HL-60 (cell line): Measurements from ENCODE around the gene TMEM120B.

Experiments used
- DNase-seq, 2 experiments: peaks; one replicate each; pipeline ENCODE4 v3.0.0-alpha.2; 2010 to 2020; ENCODE audit warnings: low read depth in 1 of 2, low spot score in 1 of 2
- H3K27ac ChIP-seq: fragments of 250-450 bp; sonication (Bioruptor Pico); replicated peaks from 2 replicates; pipeline ENCODE4 v1.5.1; 2020; ENCODE audit warnings: mild to moderate bottlenecking, moderate library complexity
- H3K27me3 ChIP-seq: fragments of 250-450 bp; sonication (Bioruptor Pico); 2 replicates; pipeline ENCODE4 v1.5.1; 2021; ENCODE audit warnings: mild to moderate bottlenecking, moderate library complexity; ENCODE audit not compliant: insufficient read depth, poor library complexity, severe bottlenecking
- H3K4me3 ChIP-seq: replicated peaks from 2 replicates; pipeline ENCODE4 v1.5.1; 2011; ENCODE audit warnings: mild to moderate bottlenecking, control low read depth, low read length; ENCODE audit not compliant: insufficient read depth
- GABPA ChIP-seq: IDR thresholded peaks from 2 replicates; pipeline ENCODE4 v1.6.1; 2012; ENCODE audit warnings: low read depth
- POLR2AphosphoS5 ChIP-seq: IDR thresholded peaks from 2 replicates; pipeline ENCODE4 v1.6.1; 2012; ENCODE audit warnings: low read depth
- REST ChIP-seq: IDR thresholded peaks from 2 replicates; pipeline ENCODE4 v1.6.1; 2012; ENCODE audit warnings: low read depth; ENCODE audit not compliant: insufficient replicate concordance
- SPI1 ChIP-seq: IDR thresholded peaks from 2 replicates; pipeline ENCODE4 v1.6.1; 2012; ENCODE audit warnings: low read depth, mild to moderate bottlenecking, borderline replicate concordance
- TF ChIP-seq, protein P1 (sequence below): IDR thresholded peaks from one replicate; pipeline ENCODE4 v1.5.1; 2011; ENCODE audit warnings: low read length, control low read depth, inconsistent platforms; ENCODE audit not compliant: insufficient read depth

TMEM120B gene

GRCh38 chr12:121792607-121793439, 80.3 kb downstream of the TMEM120B start:
- no peaks in the 10 kb centered on the region for H3K27me3 ChIP-seq
- TF ChIP-seq GABPA (no peak), SPI1 (no peak), REST (no peak), POLR2AphosphoS5 (no peak)
- TF ChIP-seq, protein P1, sequence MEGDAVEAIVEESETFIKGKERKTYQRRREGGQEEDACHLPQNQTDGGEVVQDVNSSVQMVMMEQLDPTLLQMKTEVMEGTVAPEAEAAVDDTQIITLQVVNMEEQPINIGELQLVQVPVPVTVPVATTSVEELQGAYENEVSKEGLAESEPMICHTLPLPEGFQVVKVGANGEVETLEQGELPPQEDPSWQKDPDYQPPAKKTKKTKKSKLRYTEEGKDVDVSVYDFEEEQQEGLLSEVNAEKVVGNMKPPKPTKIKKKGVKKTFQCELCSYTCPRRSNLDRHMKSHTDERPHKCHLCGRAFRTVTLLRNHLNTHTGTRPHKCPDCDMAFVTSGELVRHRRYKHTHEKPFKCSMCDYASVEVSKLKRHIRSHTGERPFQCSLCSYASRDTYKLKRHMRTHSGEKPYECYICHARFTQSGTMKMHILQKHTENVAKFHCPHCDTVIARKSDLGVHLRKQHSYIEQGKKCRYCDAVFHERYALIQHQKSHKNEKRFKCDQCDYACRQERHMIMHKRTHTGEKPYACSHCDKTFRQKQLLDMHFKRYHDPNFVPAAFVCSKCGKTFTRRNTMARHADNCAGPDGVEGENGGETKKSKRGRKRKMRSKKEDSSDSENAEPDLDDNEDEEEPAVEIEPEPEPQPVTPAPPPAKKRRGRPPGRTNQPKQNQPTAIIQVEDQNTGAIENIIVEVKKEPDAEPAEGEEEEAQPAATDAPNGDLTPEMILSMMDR, result no peak
- H3K27ac ChIP-seq, result peak overlapping the region; percentile 85
- DNase-seq, result peak in 1 of 2 experiments; percentile 64
- H3K4me3 ChIP-seq, result peak overlapping the region; percentile 85

DNA sequence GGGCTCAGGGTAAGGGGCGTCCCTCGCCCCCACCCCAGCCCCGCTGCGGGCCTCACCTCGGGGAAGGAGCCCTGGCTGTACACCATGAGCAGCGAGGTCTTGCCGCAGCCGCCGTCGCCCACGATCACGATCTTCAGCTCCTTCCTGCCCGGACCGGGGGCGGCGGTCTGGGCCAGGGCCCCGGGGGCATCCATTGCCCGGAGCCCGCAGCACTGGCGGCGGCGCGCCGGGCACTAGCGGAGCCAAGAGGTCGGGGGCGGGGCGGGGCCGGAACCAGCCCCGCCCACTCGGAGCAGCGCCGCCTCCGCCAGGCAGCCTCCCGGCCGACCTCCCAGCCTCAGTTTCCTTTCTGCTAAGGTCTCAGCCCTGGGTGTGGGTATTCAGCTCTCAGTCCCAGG, 80.9 kb downstream of the TMEM120B start, which contains the start of gene RHOF:
RHOF (minus strand) TSS at position 249 of the 398 bp plus-strand sequence; CDS start at position 194, 55 bp downstream.
- no peak for TF ChIP-seq GABPA
- peak within 1 kb of the TSS; percentile 85 for H3K27ac ChIP-seq
- no peaks in the 10 kb centered on the region for H3K27me3 ChIP-seq
- H3K4me3 ChIP-seq, result peak within 1 kb of the TSS; percentile 85
- DNase-seq, result no peak

DNA sequence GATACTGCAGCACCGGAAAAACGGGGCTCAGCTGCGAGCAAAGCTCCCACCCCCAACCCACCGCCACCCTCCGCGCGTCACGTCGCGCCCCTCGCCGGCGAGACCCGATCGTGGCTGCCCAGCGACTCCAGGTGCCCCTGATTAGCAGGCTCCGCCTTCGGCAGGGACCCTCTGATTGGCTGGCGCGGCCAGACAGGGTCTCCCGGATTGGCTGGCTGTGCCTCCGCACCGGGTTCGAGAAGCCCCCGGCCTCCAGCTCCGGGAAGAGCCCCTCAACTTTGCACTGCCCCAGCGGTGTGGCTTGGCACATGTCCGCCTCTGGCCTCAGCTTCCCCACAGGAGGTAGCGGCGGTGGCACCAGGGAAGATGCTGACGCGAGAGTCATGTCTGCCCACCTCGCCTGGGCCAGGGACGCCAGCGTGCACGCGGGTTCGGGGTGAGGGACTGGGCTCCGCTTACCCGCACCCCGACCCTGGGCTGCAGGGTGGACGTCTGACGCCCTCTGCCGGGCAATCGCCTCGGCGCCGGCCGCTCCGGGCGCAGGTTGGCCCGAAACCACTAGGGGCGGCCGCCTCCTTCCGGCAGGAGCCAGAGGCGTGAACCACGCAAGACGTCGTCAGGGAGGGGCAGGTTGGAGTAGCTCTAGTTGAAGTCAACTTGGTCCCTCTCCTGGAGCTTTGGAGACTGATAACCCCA, 81.4 kb downstream of the TMEM120B start:
- no peak for TF ChIP-seq REST
- TF ChIP-seq, protein P1, result peak; percentile 99
- no peak; the same call in 1 of the 2 replicates for TF ChIP-seq POLR2AphosphoS5
- Histone ChIP-seq H3K4me3 (peak overlapping the region; percentile 85), H3K27me3 (no peaks in the 10 kb centered on the region), H3K27ac (peak overlapping the region; percentile 85)
- peak; percentile 94 for DNase-seq

DNA sequence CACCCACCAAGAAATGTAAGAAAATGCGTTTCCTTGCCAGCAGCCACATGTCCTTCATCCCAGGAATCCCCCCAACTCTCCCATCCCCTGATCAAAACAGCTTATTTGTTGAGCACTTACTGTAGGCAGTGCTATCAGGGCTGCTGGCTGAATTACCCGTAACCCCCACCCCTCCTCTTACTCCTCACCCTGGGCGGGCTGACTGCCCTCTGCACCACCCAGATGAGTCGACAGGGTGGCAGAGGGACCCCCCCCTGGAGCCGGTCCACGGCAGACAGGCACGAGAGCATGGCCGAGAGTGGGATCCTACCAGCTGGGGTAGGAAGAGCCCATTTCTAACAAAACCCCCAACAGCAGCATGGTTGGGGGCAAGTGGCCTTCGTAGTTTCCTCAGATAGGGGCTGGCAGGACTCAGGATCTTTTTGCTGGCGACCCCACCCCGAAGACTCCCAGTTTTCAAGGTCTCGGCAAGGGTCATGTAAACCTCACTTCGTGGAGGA, 82.0 kb downstream of the TMEM120B start:
- DNase-seq, result no peak
- Histone ChIP-seq H3K27me3 (no peaks in the 10 kb centered on the region), H3K4me3 (no peak overlapping the region), H3K27ac (peak overlapping the region; percentile 60)
- TF ChIP-seq GABPA (no peak), POLR2AphosphoS5 (no peak), SPI1 (no peak)
- TF ChIP-seq, protein P1, result no peak
